HG02870 (cell line): ENCODE data around the gene CFAP77.
"Not testable (repeated sequence)": the region's sequence is repeated elsewhere in the genome, so short reads cannot be mapped to it uniquely, and the experiment has no call there.

Source experiments
- ATAC-seq: cut with Tn5 transposase; IDR thresholded peaks from one replicate; pipeline ENCODE4 v1.9.1; 2021; ENCODE audit warnings: mild to moderate bottlenecking, moderate library complexity; ENCODE audit not compliant: unreplicated experiment

CFAP77 gene

DNA sequence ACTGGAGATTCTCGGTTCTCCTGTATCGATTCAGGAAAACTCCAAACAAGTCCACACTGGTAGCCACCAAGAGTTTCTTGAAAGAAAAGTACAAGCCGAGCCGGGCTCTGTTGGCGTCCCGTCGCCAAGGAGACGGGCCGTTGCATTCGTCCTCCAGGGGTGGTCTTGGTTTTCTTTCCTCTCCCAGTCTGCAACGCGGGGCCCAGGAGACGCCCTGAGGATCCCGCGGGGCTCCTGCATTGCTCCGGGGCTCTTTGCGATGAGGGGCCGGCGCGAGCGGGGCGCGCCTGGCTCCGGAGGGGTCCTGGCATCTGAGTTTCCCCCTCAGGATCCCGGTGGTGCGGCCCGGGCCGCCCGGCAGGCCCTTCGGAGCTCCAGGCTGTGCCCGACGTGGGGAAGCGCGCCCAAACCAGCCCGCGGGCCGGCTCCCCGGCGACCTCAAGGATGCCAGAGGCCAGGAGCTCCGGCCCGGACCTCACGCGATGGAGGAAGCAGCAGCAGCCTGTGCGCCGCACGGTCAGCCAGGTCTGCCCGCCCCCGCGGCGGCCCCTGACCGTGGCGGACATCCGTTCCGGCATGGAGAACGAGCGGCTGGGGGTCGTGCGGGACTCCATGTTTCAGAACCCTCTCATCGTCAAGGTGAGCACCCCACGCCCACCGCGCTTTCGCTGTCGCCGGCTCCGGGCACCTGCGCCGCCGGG, at the start of gene CFAP77:
Gene CFAP77, plus strand, starts transcription at position 384 of the 701 bp plus-strand sequence. Its CDS starts 61 bp downstream, at position 445.
- ATAC-seq: no peak

DNA sequence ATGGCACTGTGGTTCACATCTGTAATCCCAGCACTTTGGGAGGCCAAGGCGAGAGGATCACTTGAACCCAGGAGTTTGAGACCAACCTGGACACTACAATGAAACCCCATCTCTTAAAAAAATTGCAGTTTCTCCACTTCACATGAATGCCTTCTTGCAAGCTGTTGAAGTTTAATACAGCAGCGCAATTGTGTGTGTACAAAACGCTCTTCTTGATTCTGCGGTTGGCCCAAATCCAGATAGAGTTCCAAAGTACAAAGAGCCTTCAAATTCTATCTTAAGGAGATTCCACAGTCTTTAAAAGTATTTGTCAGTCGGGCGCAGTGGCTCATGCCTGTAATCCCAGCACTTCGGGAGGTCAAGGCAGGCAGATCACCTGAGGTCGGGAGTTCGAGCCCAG, 45.9 kb upstream of the CFAP77 start:
- no peak for ATAC-seq

DNA sequence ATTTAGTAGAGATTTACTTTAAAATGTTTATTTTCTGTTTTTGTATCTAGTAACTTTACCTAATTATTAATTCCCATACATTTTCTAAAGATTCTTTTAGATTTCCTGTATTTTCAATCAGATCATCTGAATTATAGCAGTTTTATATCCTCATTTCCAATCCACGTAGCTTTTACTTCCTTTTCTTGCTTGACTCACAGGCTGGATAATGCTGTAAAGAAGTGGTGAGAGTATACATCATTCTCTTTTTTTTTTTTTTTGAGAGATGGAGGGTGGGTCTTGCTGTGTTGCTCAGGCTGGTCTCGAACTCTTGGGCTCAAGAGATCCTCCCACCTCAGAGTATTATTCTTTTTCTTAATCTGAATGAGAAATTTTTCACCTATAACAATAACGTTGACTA, 44.0 kb upstream of the CFAP77 start:
- no peak for ATAC-seq

DNA sequence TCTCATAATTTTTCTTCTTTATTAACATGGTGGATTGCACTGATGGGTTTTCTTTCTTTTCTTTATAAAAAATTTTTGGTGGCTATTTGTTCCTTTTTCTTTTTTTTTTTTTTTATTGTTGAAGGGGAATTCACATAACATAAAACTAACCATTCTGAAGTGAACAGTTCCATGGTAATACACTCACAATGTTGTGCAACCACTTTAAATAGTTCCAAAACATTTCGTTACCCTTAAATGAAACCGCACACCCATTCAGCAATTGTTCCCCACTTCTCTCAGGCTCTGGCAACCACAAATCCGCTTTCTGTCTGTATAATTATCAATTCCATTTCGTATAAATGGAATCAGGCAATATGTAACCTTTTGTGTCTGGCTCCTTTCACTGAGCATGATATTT, 43.5 kb upstream of the CFAP77 start:
- ATAC-seq: no peak

DNA sequence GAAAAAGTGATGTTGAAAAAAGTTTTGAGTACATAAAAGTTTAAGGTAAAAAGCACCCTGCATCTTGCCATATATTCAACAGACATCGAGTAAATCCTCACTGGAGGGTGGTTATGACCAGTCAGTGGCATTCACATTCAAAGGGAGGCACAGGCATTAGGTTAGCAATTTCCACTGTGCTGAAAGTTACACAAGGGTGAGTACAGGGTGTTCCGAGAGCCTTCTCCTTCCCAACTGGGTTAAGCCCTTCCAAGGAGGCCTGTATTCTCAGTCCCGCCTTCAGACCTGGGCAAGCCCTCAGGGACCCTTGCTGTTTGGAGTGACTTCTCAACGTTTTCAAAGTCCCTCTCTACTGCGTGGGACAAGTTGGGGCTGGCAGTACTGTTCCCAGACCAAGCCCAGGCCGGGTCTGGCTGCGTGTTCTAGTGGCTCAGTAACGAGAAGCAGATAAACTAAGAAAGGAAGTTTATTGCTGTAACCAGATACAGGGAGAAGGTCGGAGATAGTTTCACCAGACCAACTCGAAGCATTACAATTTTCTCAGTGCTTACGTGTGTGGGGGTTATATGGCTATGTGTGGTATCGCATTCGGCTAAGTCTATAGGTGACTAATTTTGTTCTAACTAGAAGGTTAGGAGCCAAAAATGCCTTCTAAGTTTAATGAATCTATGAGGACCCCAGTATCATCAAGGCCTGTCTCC, 42.2 kb upstream of the CFAP77 start:
- ATAC-seq: no peak

DNA sequence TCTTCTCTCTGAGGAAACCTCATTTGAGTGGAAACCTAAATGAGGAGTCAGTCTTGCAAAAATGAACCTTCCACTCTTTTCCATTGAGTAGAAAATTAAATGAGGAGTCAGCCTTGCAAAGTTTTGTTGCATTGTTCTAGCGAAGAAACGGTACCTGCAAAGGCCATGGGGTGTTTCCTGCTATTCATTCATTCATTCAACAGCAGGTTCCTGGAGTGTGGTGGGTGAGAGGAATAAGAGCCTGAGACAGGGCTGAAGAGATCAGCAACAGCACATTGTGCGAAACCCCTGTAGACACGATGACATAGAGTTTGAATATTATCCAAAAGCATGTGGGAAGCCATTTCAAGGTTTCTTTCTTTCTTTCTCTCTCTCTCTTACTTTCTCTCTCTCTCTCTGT, 40.6 kb upstream of the CFAP77 start:
- ATAC-seq: no peak

DNA sequence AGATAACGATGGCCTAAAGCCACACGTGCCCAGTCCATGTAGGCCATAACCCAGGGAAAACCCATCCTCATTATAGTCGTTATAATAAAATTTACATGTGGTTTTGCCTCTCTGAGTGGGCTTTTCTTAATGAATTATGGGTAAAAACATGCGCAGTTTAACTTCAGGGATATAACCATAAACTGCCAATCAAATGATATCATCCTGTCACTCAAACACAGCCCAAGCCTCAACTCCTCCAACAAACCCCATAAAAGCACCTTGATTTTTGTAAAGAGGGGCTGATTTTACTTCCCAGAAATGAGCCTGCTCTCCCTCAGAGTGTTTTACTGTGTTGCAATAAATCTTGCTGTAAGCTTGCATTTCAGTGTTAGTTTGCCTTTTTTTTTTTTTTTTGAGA, 39.4 kb upstream of the CFAP77 start:
- no peak for ATAC-seq

DNA sequence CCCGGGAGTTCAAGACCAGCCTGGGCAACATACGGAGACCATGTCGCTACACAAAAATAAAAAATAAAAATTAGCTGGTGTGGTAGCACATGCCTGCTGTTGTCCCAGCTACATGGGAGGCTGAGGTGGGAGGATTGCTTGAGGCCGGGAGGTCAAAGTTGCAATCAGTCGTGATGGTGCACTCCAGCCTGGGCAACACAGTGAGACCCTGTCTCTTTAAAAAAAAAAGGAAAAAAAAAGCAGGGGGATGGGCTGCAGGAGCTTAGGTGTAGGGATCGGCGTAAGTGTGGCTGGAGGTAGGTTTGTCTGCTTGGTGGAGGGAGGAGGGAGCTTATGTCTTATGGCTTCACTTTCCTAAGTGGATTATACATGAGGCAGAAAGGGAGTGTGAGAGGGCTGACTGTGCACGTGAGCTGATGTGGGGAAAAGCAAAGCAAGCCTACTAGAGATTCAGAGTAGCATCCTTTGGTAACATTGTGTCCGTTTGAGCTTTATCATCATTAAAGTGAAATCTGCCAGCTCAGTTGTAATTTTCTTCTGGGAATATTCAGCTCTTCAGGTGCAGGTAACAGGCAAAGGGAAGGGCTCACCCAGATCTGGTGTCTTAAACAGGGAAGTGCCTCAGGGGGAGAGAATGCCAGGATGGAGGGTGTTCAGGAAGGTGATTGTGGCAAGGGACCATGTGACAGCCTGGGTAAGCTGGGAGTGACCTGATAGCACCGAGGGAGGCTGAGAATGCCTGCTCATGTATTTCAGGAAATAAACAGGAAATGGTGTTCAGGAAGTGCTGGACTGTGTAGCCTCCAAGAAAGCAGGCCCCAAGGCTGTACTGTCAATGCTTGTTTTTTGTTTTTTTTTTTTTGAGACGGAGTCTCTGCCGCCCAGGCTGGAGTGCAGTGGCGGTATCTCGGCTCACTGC, 37.6 kb upstream of the CFAP77 start:
- no peak for ATAC-seq

DNA sequence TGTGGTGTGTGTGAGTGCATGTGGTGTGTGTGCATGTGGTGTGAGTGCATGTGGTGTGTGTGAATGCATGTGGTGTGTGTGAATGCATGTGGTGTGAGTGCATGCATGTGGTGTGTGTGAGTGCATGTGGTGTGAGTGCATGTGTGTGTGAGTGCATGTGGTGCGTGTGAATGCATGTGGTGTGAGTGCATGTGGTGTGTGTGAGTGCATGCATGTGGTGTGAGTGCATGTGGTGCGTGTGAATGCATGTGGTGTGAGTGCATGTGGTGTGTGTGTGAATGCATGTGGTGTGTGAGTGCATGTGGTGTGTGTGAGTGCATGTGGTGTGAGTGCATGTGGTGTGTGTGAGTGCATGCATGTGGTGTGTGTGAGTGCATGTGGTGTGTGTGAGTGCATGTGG, 32.2 kb upstream of the CFAP77 start:
- not testable (repeated sequence) for ATAC-seq

DNA sequence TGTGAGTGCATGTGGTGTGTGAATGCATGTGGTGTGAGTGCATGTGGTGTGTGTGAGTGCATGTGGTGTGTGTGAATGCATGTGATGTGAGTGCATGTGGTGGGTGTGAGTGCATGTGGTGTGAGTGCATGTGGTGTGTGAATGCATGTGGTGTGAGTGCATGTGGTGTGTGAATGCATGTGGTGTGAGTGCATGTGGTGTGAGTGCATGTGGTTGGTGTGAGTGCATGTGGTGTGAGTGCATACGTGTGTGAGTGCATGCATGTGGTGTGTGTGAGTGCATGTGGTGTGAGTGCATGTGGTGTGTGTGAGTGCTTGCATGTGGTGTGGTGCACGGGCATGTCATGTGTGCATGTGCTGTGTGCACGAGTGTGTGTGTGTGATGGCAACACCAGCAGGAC, 31.6 kb upstream of the CFAP77 start:
- not testable (repeated sequence) for ATAC-seq

DNA sequence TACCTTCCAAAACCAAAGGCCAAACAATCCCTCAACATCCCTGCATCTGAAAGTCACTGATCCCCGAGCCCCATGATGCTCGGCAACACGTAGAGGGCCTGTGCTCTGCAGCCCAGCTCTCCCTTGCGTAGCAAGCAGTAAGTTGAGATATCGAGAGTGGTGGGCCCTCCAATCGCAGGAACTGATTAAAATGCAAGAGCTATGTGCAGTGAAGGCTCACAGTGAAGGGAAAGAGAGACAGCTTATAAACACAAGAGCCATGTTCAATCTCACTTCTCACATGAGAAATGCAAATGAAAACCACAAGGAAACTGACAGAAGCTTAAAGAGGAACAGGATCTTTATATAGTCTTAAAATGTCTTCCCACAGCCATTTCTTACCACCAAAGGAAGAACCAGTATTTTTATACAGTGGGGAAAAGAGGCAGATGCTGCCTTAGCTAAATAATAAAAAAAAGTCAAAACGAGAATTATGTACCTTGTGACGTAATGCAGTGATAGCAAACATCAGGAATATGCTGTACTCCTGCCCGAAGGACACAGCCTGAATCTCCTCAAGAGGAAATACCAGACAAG, 28.0 kb upstream of the CFAP77 start:
- peak; percentile 61 for ATAC-seq

DNA sequence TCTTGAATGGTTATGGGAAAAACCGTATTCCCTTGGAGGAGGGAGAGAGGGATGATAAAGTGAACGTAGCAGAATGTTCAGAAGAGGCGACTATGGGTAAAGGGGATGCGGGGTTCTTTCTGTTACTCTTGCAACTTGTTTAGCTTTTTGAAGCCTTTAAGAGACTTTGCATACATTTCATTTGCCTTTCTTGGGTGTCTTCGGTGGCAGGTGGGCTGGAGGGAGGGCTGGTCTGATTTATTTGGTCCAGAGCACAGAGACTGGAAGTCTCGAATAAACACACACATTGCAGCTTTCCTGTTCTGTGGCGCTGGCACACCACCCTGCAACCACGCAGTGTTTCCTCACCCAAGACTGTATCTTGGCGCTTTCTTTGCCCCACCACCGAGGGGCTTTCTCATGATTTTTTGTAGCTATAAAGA, 26.5 kb upstream of the CFAP77 start:
- ATAC-seq: no peak

DNA sequence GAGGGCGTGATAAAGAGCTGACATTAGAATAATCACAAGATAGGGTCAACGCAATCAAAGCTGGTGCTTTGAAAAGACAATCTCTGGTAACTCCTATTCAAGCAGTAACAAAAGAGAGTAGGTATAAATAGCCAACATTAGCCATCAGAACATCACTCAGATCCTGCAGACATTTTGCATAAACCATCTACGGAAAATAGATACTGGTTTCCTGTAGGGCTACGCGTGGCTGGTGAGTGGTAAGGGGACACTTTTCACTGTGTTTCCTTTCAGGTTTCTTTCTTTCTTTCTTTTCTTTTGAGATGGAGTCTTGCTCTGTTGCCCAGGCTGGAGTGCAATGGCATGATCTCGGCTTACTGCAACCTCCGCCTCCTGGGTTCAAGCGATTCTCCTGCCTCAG, 25.6 kb upstream of the CFAP77 start:
- no peak for ATAC-seq

DNA sequence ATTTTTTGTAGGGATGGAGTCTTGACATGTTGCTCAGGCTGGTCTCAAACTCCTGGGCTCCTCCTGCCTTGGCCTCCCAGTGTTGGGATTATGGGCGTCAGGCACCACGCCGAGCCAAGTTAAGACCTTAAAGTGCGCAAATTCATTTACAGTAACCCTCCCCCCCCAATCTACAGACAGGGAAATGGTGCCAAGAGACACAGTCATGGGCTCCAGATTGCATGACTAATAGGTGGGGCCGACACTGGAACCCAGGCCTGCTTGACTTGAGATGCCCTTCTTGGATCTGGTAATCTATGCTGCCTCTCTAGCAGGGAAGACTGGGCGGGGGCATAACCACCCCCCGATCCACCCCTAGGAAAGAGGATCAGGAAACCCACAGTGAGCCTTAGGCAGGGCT, 22.9 kb upstream of the CFAP77 start:
- ATAC-seq: no peak

DNA sequence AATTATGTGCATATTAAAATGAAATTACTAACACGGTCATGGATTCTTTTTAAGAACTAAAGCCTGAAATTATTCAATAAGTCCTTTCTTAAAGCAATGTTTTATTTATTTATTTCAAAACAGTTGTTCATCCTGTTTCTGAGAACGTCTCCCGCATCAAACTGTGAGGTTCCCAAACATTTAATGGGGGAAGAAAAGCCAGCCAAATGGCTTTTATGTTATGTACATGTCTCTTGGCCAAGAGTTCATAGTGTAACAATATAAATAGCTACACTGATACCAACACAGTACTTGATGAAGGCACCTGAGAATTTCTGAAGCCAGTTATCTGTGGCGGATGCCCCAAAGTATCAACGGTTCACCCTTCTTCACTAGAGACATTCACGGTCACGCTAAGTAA, 19.0 kb upstream of the CFAP77 start:
- ATAC-seq: no peak

DNA sequence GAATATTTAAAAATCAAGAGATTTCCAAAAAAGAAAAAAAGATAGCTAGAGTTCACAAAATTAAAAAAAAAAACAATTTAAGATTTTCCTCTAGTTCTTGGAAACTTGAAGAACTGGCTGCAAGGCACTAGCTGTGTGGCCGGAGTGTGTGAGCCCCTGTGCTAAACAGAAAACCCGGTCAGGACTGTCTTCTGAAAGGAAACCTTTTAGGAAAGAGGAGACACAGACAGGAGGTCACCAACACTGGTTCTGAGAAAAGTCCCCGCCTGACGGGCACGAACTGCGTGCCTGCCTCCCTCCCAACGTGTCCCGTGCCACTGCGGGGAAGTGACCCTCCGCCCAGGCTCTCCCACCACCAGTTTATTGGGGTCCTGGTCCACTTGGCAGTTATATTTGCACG, 18.6 kb upstream of the CFAP77 start:
- ATAC-seq: no peak

DNA sequence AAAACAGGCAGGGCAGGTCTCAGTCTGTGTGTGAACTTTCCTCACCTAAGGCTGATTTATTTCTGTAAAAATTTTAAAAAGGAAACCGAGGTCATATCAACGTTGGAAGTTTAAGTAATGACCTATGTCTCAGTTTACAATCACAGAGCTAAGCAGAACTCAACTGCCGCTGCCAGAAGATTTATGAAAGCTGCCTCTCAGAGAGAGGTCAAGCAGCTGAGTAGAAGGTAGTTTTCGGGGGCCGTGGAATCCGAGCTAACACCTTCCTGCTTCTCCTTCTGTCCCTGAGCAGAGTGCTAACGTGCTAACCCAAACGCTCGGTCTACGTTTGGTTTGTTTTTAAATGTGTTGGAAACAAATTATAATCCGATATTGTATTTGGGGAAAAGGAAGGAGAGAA, 14.5 kb upstream of the CFAP77 start:
- no peak for ATAC-seq

DNA sequence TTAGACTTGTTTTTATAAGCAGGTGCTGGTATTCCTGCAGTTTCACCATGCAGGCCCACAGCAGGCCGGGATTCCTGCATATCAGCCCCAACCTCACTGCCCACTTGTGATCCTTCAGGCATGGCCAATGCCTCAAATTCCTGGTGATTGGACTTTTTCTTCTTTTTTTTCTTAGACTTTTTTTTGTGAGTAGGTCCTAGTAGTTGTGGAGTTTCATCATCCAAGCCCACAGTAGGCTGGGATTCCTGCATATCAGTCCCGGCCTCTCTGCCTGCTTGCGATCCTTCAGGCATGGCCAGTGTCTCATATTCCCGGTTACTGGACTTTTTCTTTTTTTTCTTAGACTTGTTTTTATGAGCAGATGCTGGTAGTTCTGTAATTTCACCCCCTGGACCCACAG, 8.2 kb upstream of the CFAP77 start:
- ATAC-seq: no peak

DNA sequence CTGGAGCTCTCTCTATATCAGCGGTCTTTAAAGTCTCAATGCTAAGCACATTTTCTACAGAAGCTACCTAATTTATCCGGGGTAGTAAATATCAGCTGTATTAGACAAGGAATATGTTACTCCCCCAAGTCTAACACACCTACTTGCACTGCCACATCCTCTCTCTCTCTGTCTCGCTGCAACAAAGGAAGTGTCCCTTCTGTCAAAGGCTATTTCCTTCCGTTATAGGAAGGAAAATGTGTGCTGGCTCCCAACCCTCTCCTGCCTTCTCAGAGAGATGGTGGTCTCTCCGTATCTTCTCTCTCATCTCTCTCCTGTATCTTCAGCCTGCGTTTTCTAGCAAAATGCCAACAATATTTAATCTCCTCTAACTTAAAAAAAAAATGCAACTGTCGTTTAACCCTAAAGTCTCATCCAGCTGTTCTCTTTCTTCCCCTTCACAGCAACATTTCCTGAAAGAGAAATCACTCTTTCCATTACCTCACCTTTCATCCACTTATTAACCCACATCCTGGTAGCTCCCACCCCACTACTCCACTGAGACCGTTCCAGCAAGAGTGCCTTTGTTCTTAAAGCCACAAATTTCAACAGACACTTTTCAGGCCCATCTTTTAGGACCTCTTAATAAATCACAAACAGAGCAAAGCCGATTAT, 5.7 kb upstream of the CFAP77 start:
- ATAC-seq: no peak

DNA sequence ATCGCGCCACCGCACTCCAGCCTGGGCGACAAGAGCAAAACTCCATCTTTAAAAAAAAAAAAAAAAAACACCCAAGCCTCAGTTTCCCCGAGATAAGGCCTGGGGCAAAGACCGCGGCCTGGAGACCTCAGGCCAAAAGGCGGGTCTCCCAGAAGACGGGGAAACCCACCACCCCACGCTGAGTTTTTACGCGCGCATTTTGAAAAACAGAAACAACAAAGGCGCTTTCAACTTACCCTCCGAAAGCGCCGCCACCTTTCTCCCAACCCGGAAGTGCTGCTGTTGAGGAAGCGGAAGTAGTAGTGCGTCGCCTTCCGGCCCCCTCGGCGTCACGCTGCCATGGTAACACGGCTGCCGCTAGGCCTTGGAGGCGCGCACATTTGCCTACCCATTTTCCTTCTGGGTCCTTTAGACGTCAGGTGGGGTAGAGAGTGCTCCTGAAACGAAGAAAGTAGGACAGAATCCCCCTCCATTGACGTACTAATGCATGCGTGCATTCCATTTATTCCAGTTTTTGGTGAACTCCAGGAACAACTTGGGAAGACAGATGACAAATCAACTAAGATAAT, 3.4 kb upstream of the CFAP77 start, which contains the start of gene TTF1:
Gene TTF1, minus strand, starts transcription at position 287 of the 569 bp plus-strand sequence. CDS start 4,019 bp downstream, outside the sequence.
- ATAC-seq: peak; percentile 79
